H1 (cell line): ENCODE measurements around the gene GNG10. TPM values are rescaled to one million over a fixed set of nuclear protein-coding genes. Genes with fewer than 3 reads are reported as not detected.

Experiments
- CHD1 ChIP-seq: IDR thresholded peaks from 2 replicates; pipeline ENCODE4 v1.6.1; 2012; ENCODE audit warnings: low read depth, low read length, improper control_type of control experiment
- CTCF ChIP-seq, 3 experiments: IDR thresholded peaks; 1 replicate in 2 of 3; 2 replicates in 1 of 3; pipeline versions ENCODE4 v1.5.1 to v1.6.1; 2011; ENCODE audit warnings: low read length in 3 of 3, mild to moderate bottlenecking in 3 of 3, inconsistent platforms in 2 of 3, low read depth in 1 of 3, moderate library complexity in 1 of 3; ENCODE audit not compliant: insufficient read depth in 1 of 3; ENCODE audit errors: control extremely low read depth in 1 of 3
- polyA plus RNA-seq, 7 experiments: library from polyadenylated mRNA; depleted of rRNA in 3 of 7; stranded (reverse) in 5 of 7; unstranded in 2 of 7; fragments of >200 nt in 5 of 7; fragments of 200-250 nt in 2 of 7; gene quantifications; 1 replicate in 5 of 7; 2 replicates in 1 of 7; 4 replicates in 1 of 7; pipeline versions ENCODE4 v1.2.1 to v1.2.3, GENCODE V29; 2011 to 2013; ENCODE audit warnings: missing spikeins in 2 of 7, mixed read lengths in 2 of 7
- total RNA-seq: library from RNA; stranded (reverse); fragmentation: NEBNext Ultra II Directional; extraction: Animal tissue kit (Norgen Biotek cat#: 25700); gene quantifications from 2 replicates; pipeline ENCODE4 v1.2.1, GENCODE V29; 2021

Gene GNG10
- total and polyA plus RNA-seq, 2 of the 8 experiments (the other 6 are each of a cell fraction or from before 2014, with no cell fraction given), result 24.7 to 28.5 TPM

GRCh38 chr9:111621895-111622480 is 39.4 kb upstream of the GNG10 start (continued):
- TF ChIP-seq CTCF (IDR thresholded peaks at IDR 0.05; ENCODE audit: control extremely low read depth in 1 of 3, insufficient read depth in 1 of 3, low read depth in 1 of 3, low read length in 3 of 3), result peak; percentile 64 to 79 (median 70)
- TF ChIP-seq CHD1, result no peak
